NCI-H2107 (cell line): ENCODE measurements around the gene MS4A5.
"Not testable (repeated sequence)": the region's sequence is repeated elsewhere in the genome, so short reads cannot be mapped to it uniquely, and the experiment has no call there.

ENCODE experiments used
- DNase-seq: peaks from one replicate; lab custom pipeline; 2025; lab: John Stamatoyannopoulos, UW

The MS4A5 gene, protein sequence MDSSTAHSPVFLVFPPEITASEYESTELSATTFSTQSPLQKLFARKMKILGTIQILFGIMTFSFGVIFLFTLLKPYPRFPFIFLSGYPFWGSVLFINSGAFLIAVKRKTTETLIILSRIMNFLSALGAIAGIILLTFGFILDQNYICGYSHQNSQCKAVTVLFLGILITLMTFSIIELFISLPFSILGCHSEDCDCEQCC

DNA sequence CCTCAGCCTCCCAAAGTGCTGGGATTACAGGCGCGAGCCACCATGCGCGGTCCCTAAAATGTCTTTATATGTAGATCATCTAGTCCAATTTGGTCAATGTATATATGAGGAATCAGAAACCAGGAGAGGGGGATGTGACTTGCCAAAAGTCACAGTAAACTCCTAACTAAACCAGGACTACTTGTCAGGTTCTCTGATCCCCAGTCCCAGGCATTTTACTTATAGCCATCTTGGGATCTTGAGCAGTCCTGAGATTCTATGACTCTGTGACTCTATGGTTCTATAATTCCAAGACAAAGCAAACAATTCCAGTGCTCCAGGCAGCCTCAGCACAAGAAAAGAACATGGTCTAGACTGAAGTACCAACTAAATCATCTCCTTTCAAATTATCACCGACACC, at the start of gene MS4A5:
TSS of gene MS4A5 (plus strand) at position 301 of the 400 bp plus-strand sequence. CDS start 103 bp downstream, outside the sequence.
- no peak for DNase-seq

DNA sequence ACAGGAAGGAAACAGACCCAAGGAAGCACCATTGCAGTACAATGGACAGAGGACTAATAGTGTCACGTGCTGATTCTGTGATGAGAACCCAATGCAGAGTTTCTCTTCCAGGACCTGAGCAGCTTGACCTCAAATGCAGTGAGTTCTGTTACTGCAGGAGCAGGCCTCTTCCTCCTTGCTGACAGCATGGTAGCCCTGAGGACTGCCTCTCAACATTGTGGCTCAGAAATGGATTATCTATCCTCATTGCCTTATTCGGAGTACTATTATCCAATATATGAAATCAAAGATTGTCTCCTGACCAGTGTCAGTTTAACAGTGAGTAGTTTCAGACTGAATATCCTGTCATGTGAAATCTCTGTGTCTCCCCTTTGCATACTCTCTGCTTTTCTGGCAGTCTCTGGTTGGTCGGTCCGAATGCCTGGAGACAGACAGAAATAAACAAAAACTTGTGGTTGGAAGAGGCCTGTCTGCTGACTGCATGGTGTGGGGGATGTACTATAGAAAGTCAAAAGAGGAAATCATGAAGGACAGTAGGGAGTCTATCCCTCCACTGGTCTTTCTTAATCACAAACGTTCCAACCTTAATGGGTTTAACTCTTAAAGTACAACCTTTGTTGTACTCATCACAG, 40.0 kb upstream of the MS4A5 start:
- DNase-seq, result no peak

DNA sequence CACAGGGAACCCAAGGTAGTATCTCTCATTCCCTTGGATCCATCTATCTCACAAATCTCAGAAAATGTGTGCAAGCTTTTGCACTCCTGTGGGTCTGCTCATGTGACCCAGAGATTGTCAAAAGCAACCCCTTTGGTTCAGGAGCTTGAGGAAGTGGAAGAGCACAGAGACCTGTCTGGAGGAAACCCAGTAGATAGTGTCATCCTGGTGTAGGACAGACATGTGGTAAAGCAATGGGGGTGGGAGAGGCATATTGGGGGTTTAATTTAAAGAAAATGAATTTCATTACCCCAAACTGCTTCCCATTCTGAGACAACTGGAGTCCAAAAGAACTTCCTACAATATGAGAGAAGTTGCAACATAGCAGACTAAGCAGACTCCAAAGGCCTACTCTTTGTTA, 39.0 kb upstream of the MS4A5 start:
- DNase-seq, result no peak

DNA sequence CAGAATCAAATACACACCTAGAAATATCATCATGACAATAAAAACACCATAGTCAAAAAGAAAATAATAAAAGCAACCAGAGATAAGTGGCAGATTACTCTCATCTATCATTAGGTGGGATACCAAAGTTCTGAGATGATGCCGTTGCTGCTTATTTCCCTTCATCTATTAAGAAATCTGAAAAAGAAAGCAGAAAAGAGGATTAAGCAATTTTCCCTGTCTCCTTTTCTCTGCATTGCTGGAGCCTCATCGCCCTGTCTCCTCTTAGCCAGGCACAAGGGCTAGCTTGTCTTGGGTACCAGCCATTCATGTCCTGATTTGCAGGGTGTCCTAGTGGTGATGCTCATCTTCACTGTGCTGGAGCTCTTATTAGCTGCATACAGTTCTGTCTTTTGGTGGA, 37.0 kb upstream of the MS4A5 start:
- no peak for DNase-seq

DNA sequence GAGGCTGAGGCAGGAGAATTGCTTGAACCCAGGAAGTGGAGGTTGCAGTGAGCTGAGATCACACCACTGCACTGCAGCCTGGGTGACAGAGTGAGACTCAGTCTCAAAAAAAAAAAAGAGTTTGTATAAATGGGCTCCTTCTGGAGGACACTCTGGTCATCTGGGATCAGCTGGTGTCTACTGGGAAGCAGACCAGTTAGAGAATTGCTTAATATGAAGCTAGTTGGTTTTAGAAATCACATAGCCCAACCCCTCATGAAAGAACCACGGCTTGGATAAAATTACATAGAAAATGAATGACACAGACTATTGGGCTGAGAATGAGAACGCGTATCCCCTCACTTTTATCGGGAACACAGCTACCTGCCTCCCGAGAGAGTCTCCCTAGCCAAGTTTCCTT, 36.4 kb upstream of the MS4A5 start:
- DNase-seq, result no peak

DNA sequence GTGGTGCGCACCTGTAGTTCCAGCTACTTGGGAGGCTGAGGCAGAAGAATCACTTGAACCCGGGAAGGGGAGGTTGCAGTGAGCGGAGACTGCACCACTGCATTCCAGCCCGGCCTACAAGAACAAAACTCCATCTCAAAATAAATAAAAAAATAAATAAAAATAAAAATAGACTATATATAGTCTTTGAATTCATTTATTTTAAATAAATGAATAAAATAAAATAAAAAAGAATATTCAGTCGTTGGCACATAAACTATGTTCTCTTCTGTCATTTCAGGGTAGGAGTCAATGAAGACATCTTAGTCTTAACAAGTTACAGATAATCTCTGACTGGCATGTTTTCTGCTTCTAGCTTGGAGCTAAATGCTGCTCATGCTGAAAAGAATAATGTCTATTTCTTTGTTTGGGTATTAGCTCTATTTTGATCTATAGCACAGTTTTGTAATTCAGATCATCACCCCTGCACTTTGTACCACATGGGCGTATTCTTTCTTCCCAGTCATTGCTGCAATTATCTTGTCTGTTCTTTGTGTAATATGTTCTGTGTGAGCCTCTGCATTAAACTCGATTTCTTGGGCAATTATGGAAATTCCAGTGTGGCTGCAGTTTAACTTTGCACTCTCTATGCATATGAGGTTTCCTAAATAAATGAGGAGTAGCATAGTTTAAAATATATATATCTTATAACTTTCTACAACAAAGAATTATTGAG, 34.5 kb upstream of the MS4A5 start:
- no peak for DNase-seq

DNA sequence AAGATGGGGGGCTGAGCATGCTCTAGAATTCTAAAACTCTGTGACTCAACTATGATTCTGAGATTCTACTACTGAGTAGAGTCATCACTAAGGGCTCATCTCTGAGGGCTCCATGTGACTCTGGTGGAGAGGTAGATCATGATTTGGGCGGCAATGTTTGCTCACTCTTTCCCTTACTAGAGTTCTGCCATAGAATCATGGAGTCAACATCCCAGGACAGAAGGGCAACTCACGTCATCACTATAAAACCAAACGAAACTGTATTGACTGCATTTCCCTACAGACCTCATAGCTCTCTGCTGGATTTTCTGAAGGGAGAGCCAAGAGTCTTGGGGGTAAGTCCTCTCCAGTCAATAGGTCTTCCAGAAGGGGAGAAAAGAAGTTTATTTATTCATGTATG, 33.0 kb upstream of the MS4A5 start, which contains the start of gene MS4A14:
TSS of gene MS4A14 (plus strand) at position 78 of the 400 bp plus-strand sequence. CDS start at position 198, 120 bp downstream.
- DNase-seq, result no peak

DNA sequence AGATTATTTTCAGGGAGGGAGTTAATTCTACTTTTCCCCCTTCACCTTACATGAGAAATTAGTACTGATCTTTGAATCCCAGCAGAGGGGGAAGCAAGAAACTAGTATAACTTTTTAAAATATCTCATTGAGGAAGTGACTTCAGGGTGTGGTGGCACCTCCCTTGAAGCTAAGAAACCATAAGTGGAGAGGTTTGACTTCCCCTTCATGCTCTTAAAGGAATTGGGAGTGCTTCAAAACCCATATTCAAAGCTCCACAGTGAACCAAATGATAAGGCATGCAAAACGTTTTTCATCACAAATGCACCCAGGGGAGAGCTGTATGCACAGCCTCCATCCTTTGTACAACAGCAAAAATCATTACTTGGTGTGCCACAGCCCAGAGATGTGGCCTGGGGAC, 32.6 kb upstream of the MS4A5 start:
- DNase-seq, result no peak

DNA sequence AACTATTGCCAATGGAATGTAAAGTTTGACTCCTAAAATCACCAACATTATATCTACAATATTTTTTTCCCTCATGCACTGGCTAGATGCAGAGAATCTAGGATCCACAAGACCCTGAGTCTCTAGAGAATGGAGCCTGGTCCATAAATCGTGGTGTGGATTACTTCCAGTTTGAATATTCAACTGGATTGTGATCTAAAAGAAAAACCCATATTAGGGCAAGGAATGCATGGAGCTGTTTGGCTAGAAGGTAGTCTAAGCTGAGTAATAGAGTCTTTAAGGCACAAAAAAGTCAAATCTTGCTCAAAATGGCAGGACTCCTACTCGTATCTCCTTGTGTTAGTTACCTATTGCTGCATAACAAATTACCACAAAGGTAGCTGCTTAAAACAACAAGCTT, 9.4 kb upstream of the MS4A5 start:
- DNase-seq, result no peak

DNA sequence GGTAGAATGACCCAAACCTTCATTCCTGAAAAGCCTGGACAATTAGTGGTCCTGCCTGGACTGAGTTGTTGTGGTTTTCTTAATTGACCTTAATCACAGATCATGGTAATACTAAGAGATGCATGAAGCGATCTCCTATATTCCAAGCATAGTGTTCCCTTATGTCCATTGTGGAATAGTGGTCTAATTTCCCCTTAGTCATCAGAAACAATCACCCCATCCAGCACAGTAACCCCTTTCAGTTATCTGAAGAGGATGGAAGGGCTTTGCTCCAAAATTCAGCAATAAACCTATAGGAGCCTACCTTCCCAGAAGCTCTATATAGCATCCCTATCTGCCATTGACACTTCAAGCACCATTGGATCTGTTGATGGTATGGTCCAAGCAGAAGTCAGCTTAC, 6.8 kb upstream of the MS4A5 start:
- DNase-seq, result no peak

DNA sequence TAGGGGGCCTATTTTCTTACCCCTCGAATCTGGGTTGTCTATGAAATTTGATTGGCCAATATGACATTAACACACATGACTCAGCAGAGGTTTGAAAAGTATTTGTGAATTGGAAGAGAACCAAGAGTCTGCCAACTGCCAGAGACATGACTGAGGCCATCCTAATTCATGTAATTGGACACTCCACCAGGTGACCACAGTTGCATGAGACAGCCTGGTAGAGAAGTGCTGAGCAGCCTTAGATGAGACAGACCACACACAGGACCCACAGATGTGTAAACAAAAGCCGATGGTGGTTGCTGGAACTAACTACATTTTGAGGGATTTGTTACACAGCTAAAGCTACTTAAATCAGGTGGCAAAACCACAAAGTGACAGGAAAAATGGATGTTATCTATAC, 855 bp upstream of the MS4A5 start:
- no peak for DNase-seq

DNA sequence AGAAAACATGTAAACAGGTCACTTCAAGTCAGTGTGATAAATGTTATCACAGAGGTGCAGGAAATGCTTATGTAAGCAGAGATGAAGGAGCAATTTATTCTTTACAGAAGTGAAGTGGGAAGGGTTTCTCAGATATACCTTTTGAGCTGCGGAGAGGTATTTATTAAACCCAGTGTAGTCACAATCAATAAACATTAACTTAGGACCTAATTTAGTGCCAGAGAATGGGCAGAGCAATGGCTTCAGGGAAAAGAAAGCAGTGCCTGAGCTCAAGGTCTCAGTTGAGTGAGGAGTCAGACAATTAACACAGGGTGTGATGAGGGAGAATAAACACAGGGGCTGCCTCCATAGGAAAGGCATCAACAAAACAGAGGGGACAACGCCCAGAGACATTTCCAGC, 1.9 kb downstream of the MS4A5 start:
- DNase-seq, result no peak

DNA sequence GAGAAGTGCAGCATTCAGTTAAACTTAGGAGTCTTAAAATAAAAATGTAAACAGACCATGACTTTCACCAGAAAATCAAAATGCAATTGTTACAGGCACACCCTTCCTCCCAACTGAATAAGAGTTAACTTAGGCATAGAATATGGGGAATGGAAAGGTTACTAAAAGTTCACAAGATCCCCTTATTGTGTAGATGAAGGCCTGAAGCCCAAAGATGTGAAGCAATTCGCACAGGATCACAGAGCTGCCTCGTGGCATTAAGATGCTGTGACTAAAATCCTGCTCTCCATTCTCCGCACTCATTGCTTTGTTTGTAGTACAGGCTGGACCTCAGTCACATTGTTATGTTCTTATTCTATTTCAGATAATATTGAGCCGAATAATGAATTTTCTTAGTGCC, 4.0 kb downstream of the MS4A5 start:
- no peak for DNase-seq

DNA sequence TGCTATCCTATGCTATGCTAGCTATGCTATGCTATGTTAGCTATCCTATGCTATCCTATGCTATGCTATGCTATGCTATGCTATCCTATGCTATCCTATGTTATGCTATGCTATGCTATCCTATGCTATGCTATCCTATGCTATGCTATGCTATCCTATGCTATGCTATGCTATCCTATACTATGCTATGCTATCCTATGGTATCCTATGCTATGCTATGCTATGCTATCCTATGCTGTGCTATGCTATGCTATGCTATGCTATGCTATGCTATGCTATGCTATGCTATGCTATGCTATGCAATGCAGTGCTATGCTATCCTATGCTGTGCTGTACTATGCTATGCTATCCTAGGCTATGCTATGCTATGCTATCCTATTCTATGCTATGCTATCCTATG, 17.7 kb downstream of the MS4A5 start:
- no peak for DNase-seq

DNA sequence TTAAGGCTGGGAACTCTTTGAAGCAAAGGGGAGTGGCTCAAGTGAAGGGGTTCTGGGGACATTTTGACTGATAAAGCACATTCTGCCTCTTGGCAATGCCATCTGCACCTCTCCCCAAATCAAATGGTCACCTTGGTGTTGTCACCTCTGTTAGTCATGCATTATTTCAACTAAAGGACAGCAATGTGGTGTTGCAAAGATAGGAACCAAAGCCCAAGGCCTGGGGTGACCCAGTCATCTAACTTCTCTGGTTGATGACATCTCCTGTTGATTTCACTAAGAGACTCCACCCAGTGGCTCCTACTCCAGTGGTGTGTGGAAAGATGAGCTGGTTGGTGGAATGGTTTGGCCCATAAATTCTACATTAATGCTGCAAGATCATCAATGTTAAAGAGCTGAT, 18.5 kb downstream of the MS4A5 start:
- no peak for DNase-seq

DNA sequence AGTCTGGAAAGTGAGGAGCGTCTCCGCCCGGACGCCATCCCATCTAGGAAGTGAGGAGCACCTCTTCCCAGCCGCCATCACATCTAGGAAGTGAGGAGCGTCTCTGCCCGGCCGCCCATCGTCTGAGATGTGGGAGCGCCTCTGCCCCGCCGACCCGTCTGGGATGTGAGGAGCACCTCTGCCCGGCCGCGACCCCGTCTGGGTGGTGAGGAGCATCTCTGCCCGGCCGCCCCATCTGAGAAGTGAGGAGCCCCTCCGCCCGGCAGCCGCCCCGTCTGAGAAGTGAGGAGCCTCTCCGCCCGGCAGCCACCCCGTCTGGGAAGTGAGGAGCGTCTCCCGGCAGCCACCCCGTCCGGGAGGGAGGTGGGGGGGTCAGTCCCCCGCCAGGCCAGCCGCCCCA, 21.8 kb downstream of the MS4A5 start:
- not testable (repeated sequence) for DNase-seq

DNA sequence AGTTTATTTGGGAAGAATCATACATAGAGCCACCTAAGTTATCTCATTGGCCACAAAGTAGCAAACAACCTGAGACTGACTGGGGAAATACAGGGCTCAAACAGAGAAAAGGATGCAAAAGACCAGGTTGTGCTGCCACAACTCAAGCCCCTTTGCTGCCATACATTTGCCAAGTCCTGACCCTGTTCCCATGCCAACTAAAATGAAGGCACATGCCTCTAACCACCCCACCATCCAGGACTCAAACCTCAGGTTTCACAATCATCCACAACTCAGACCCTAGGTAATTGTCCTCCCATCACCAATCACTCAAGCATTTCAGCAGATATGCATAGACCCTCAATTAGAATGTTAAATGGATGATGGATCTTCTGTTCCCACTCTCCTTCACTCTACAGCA, 24.8 kb downstream of the MS4A5 start:
- no peak for DNase-seq

DNA sequence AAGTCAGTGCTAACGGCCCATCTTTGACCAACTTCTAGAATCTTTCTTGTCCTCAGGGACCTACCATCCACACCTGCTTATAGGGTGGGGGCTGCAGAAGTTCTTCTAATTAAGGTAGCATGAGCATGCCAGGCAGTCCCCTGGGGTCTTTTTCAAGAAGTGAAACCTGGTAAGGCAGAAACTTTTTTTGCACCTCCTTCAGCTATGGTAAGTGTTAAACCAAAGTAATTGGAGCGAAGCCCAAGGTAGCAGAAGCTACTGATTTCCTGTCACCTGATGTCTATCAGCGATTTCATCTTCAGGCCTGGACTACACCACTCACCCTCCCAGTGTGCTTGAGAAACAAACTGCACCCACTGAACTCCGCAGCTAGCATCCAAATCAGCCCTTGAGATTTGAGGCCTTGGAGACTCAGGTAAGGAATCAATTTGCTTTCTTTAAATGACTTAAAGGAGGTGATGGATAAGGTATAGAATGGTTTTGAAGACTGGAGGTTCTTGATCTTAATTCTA, 26.2 kb downstream of the MS4A5 start, which contains the start of gene MS4A1:
TSS of gene MS4A1 (plus strand) at position 317 of the 512 bp plus-strand sequence. CDS start 6,528 bp downstream, outside the sequence.
- no peak for DNase-seq

DNA sequence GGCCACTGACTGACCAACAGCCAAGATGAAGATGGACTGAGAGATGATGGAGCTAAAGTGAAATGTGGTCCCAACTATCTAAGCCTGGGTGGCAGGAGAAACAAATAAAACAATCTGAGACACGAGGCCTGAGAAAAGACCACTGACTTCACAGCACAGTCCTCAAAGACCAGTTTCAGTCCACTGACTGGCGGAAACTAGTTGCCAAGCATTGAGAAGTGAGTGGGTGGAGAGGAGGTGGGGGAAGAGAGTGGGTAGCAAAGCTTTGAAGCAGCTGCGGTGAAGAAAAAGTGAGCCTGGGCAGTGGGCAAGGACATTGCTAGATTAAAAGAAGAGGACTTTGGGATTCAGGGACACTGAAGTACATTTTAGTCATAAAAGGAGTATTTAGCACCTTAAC, 28.2 kb downstream of the MS4A5 start:
- no peak for DNase-seq

DNA sequence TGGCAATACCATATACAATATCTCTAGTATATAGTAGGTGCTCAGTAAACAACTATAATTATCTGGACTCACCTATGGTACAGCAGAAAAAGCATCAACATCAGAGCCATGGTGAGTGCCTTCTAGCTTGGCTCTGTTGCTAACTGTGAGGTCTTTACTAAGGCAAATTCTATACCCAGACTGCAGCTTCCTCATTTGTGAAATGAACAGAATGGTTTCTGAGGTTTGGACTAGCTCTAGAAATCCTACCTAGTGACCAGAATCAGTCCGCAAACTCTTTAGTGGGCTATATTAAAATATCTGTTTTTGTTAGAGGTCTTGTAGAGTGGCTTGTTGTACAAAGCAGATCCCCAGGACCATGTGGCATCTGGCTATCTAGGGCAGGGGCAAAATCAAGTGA, 30.0 kb downstream of the MS4A5 start:
- DNase-seq, result no peak

DNA sequence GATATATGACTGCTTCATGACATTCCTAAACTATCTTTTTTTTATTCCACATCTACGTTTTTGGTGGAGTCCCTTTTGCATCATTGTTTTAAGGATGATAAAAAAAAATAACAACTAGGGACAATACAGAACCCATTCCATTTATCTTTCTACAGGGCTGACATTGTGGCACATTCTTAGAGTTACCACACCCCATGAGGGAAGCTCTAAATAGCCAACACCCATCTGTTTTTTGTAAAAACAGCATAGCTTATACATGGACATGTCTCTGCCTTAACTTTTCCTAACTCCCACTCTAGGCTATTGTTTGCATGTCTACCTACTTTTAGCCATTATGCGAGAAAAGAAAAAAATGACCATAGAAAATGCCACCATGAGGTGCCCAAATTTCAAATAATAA, 39.5 kb downstream of the MS4A5 start:
- no peak for DNase-seq

DNA sequence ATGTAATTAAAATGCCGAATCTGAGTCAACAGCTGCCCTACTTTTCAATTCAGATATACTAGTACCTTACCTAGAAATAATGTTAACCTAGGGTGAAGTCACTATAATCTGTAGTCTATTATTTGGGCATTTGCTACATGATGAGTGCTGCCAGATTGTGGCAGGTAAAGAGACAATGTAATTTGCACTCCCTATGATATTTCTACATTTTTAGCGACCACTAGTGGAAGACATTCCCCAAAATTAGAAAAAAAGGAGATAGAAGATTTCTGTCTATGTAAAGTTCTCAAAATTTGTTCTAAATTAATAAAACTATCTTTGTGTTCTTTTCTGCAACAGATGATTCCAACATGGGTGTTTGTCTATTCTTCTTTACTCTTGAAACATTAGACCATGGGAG, 40.4 kb downstream of the MS4A5 start:
- DNase-seq, result no peak

DNA sequence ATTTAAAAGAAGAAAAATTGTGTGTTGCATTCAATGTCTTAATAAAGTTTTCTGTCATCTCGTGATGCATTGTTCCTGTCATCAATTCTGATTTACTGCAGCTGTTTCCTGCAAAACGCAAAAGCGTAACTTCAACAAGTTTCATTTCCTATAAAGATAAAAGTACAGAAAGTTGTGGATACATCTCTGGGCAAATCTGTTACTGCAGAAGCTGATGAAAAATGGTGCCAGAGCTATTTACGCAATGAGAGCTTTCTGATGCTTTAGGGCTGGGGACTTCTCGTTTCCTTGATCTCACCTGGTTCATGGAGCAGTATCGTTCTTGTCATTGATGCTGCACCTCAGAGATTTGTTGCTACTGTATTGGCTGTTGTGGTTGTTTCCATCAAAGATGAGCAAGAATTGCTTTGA, 47.7 kb downstream of the MS4A5 start:
- no peak for DNase-seq
